ENCODE results near the gene TEKTIP1. TPM values are rescaled to one million over a fixed set of nuclear protein-coding genes. Genes with fewer than 3 reads are reported as not detected.

The TEKTIP1 gene
- total and polyA plus RNA-seq, 5 donors from 2014 or later, result 0.44 to 10.9 TPM; not detected in 3

GRCh38 chr19:3516675-3517207 is 22.2 kb upstream of the TEKTIP1 start:
- Mint-ChIP-seq H3K4me1 (peaks cover 0 to 56% (median 17%) of the 10 kb centered on the region in 4 donors), H3K36me3 (peaks cover 4% of the 10 kb centered on the region), H3K4me3 (peak overlapping the region in 2 of 4 donors; percentile 47 to 48), H3K9me3 (no peaks in the 10 kb centered on the region), H3K27ac (peak overlapping the region; percentile 31 to 63 (median 38)), H3K27me3 (no peaks in the 10 kb centered on the region)
- DNase-seq (peak in 2 of 3 donors; percentile 45 to 52), ATAC-seq (ENCODE audit: low read depth in 2 of 2) (peak in 1 of 2 donors; percentile 62)
- Histone ChIP-seq H3K36me3 (ENCODE audit: control insufficient read depth, insufficient read depth, low read length) (peaks cover 12% of the 10 kb centered on the region), H3K4me3 (ENCODE audit: low read depth, low read length) (no peak overlapping the region), H3K27me3 (ENCODE audit: control insufficient read depth, insufficient read depth, low read length) (no peaks in the 10 kb centered on the region), H3K27ac (ENCODE audit: insufficient read depth, low read length, poor library complexity, severe bottlenecking) (peak overlapping the region; percentile 14), H3K9me3 (ENCODE audit: control insufficient read depth in 2 of 2, low read length in 2 of 2) (no peaks in the 10 kb centered on the region), H3K4me1 (ENCODE audit: control insufficient read depth, insufficient read depth, low read length, poor library complexity, severe bottlenecking) (peaks cover 23% of the 10 kb centered on the region)

DNA sequence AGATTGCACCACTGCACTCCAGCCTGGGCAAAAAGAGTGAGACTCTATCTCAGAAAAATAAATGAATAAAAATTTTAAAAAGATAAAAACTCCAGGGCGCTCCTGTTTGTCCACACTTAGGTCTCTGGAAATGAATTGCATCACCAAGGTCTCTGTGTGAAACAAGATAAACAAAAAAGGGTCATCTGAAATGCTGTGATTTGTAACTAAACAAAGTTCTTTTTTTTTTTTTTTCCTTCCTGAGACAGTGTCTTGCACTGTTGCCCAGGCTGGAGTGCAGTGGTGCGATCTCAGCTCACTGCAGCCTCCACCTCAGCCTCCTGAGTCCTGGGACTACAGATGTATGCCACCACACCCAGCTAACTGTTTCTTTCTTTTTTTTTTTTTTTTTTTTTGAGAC is 21.3 kb upstream of the TEKTIP1 start:
- Histone ChIP-seq H3K36me3 (ENCODE audit: control insufficient read depth, insufficient read depth, low read length) (peaks cover 17% of the 10 kb centered on the region), H3K4me1 (ENCODE audit: control insufficient read depth, insufficient read depth, low read length, poor library complexity, severe bottlenecking) (peaks cover 23% of the 10 kb centered on the region), H3K9me3 (ENCODE audit: control insufficient read depth in 2 of 2, low read length in 2 of 2) (no peaks in the 10 kb centered on the region), H3K27ac (ENCODE audit: insufficient read depth, low read length, poor library complexity, severe bottlenecking) (peak overlapping the region; percentile 5), H3K27me3 (ENCODE audit: control insufficient read depth, insufficient read depth, low read length) (no peaks in the 10 kb centered on the region), H3K4me3 (ENCODE audit: low read depth, low read length) (no peak overlapping the region)
- Mint-ChIP-seq H3K27ac (peak overlapping the region in 1 of 3 donors; percentile 38), H3K27me3 (no peaks in the 10 kb centered on the region), H3K4me1 (peaks cover 0 to 49% (median 17%) of the 10 kb centered on the region in 4 donors), H3K36me3 (peaks cover 4% of the 10 kb centered on the region), H3K9me3 (no peaks in the 10 kb centered on the region), H3K4me3 (no peak overlapping the region)
- ATAC-seq (ENCODE audit: low read depth in 2 of 2), result no peak
- no peak for DNase-seq

- H3K4me1 ChIP-seq (ENCODE audit: control insufficient read depth, insufficient read depth, low read length, poor library complexity, severe bottlenecking), result peaks cover 23% of the 10 kb centered on the region
- peaks cover 4% of the 10 kb centered on the region for H3K36me3 Mint-ChIP-seq
- DNase-seq, result no peak
- no peak overlapping the region for H3K4me3 Mint-ChIP-seq
- H3K9me3 Mint-ChIP-seq, result no peaks in the 10 kb centered on the region
- no peak for ATAC-seq (ENCODE audit: low read depth in 2 of 2)
- no peak overlapping the region for H3K4me3 ChIP-seq (ENCODE audit: low read depth, low read length)
- H3K27me3 Mint-ChIP-seq, result no peaks in the 10 kb centered on the region
- peaks cover 0 to 49% (median 17%) of the 10 kb centered on the region in 4 donors for H3K4me1 Mint-ChIP-seq
- peak overlapping the region in 2 of 3 donors; percentile 36 to 41 for H3K27ac Mint-ChIP-seq
- no peaks in the 10 kb centered on the region for H3K27me3 ChIP-seq (ENCODE audit: control insufficient read depth, insufficient read depth, low read length)
- no peaks in the 10 kb centered on the region for H3K9me3 ChIP-seq (ENCODE audit: control insufficient read depth in 2 of 2, low read length in 2 of 2)
- H3K36me3 ChIP-seq (ENCODE audit: control insufficient read depth, insufficient read depth, low read length), result peaks cover 20% of the 10 kb centered on the region
- H3K27ac ChIP-seq (ENCODE audit: insufficient read depth, low read length, poor library complexity, severe bottlenecking), result peak overlapping the region; percentile 24
Observed at GRCh38 chr19:3518255-3518654, 20.7 kb upstream of the TEKTIP1 start.

GRCh38 chr19:3518659-3519058 is 20.3 kb upstream of the TEKTIP1 start:
- no peaks in the 10 kb centered on the region for H3K27me3 Mint-ChIP-seq
- H3K9me3 Mint-ChIP-seq, result no peaks in the 10 kb centered on the region
- peaks cover 4% of the 10 kb centered on the region for H3K36me3 Mint-ChIP-seq
- Histone ChIP-seq H3K27ac (ENCODE audit: insufficient read depth, low read length, poor library complexity, severe bottlenecking) (no peak overlapping the region), H3K9me3 (ENCODE audit: control insufficient read depth in 2 of 2, low read length in 2 of 2) (no peaks in the 10 kb centered on the region), H3K4me1 (ENCODE audit: control insufficient read depth, insufficient read depth, low read length, poor library complexity, severe bottlenecking) (peaks cover 23% of the 10 kb centered on the region), H3K4me3 (ENCODE audit: low read depth, low read length) (no peak overlapping the region), H3K27me3 (ENCODE audit: control insufficient read depth, insufficient read depth, low read length) (no peaks in the 10 kb centered on the region), H3K36me3 (ENCODE audit: control insufficient read depth, insufficient read depth, low read length) (peaks cover 24% of the 10 kb centered on the region)
- no peak overlapping the region for H3K4me3 Mint-ChIP-seq
- DNase-seq (no peak), ATAC-seq (ENCODE audit: low read depth in 2 of 2) (no peak)
- H3K27ac Mint-ChIP-seq, result peak overlapping the region in 2 of 3 donors; percentile 36 to 41
- peaks cover 0 to 46% (median 17%) of the 10 kb centered on the region in 4 donors for H3K4me1 Mint-ChIP-seq

- Mint-ChIP-seq H3K36me3 (peaks cover 4% of the 10 kb centered on the region), H3K4me3 (no peak overlapping the region), H3K9me3 (no peaks in the 10 kb centered on the region), H3K4me1 (peaks cover 0 to 44% (median 17%) of the 10 kb centered on the region in 4 donors), H3K27ac (no peak overlapping the region), H3K27me3 (no peaks in the 10 kb centered on the region)
- H3K27ac ChIP-seq (ENCODE audit: insufficient read depth, low read length, poor library complexity, severe bottlenecking), result no peak overlapping the region
- H3K4me3 ChIP-seq (ENCODE audit: low read depth, low read length), result no peak overlapping the region
- DNase-seq (no peak), ATAC-seq (ENCODE audit: low read depth in 2 of 2) (no peak)
- H3K36me3 ChIP-seq (ENCODE audit: control insufficient read depth, insufficient read depth, low read length), result peaks cover 28% of the 10 kb centered on the region
- H3K9me3 ChIP-seq (ENCODE audit: control insufficient read depth in 2 of 2, low read length in 2 of 2), result no peaks in the 10 kb centered on the region
- no peaks in the 10 kb centered on the region for H3K27me3 ChIP-seq (ENCODE audit: control insufficient read depth, insufficient read depth, low read length)
- peaks cover 23% of the 10 kb centered on the region for H3K4me1 ChIP-seq (ENCODE audit: control insufficient read depth, insufficient read depth, low read length, poor library complexity, severe bottlenecking)
Observed at GRCh38 chr19:3519126-3519525, 19.8 kb upstream of the TEKTIP1 start.

DNA sequence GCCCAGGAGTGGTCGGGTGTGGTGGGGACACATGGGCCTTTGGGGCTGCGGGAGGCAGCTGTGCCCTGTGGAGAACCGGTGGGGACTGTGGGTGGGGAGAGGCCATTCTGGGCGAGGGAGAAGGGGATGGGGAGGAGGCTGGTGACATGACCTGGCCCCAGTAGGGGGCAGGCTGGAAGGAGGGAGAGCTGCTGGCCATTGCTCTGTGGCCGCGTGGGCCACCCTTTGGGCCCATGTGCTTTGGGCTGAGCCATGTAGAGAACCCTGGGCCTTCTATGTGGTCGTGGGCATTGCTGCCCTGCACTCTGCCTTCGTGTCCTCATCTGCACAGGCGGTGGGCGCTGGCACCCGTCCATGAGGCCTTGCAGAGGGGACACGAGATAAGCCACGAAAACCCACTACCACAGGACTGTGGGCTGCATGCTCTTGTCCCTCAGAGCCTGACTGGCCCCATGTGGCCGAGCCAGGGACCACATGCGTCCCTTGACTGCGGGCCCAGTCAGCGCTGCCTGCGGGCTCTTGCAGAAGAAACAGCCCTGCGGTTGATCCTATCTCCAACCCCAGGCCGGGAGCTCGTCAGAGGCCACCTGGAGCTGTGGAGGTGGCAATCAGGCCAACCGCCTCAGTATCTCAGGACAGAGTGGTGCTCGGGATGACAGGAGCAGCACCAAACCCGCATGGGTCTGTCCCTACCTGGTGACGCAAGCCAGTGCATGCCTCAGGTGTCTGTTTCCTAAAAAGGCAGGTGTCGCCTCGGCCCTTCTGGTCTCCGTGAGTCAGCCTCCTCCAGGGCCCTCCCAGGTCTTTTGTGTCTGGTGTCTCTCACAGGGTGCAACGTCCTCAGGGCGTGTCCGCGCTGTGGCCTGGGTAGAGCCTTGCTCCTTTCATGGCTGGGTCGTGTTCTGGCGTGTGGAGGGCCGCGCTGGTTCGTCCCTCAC is 18.5 kb upstream of the TEKTIP1 start:
- ATAC-seq (ENCODE audit: low read depth in 2 of 2) (no peak), DNase-seq (no peak)
- H3K4me3 Mint-ChIP-seq, result no peak overlapping the region
- H3K27ac Mint-ChIP-seq, result peak overlapping the region in 1 of 3 donors; percentile 55
- no peaks in the 10 kb centered on the region for H3K9me3 Mint-ChIP-seq
- no peaks in the 10 kb centered on the region for H3K27me3 Mint-ChIP-seq
- Histone ChIP-seq H3K36me3 (ENCODE audit: control insufficient read depth, insufficient read depth, low read length) (peaks cover 39% of the 10 kb centered on the region), H3K27ac (ENCODE audit: insufficient read depth, low read length, poor library complexity, severe bottlenecking) (no peak overlapping the region), H3K9me3 (ENCODE audit: control insufficient read depth in 2 of 2, low read length in 2 of 2) (no peaks in the 10 kb centered on the region), H3K4me3 (ENCODE audit: low read depth, low read length) (no peak overlapping the region), H3K4me1 (ENCODE audit: control insufficient read depth, insufficient read depth, low read length, poor library complexity, severe bottlenecking) (peaks cover 17% of the 10 kb centered on the region), H3K27me3 (ENCODE audit: control insufficient read depth, insufficient read depth, low read length) (no peaks in the 10 kb centered on the region)
- peaks cover 4% of the 10 kb centered on the region for H3K36me3 Mint-ChIP-seq
- peaks cover 0 to 33% (median 9%) of the 10 kb centered on the region in 4 donors for H3K4me1 Mint-ChIP-seq

GRCh38 chr19:3521104-3521445 is 17.9 kb upstream of the TEKTIP1 start:
- H3K27ac Mint-ChIP-seq, result no peak overlapping the region
- H3K4me1 Mint-ChIP-seq, result peaks cover 0 to 27% (median 9%) of the 10 kb centered on the region in 4 donors
- peaks cover 39% of the 10 kb centered on the region for H3K36me3 ChIP-seq (ENCODE audit: control insufficient read depth, insufficient read depth, low read length)
- no peaks in the 10 kb centered on the region for H3K27me3 ChIP-seq (ENCODE audit: control insufficient read depth, insufficient read depth, low read length)
- H3K4me1 ChIP-seq (ENCODE audit: control insufficient read depth, insufficient read depth, low read length, poor library complexity, severe bottlenecking), result peaks cover 13% of the 10 kb centered on the region
- no peaks in the 10 kb centered on the region for H3K27me3 Mint-ChIP-seq
- no peak overlapping the region for H3K27ac ChIP-seq (ENCODE audit: insufficient read depth, low read length, poor library complexity, severe bottlenecking)
- no peak overlapping the region for H3K4me3 ChIP-seq (ENCODE audit: low read depth, low read length)
- H3K9me3 Mint-ChIP-seq, result no peaks in the 10 kb centered on the region
- peaks cover 4% of the 10 kb centered on the region for H3K36me3 Mint-ChIP-seq
- no peak for DNase-seq
- ATAC-seq (ENCODE audit: low read depth in 2 of 2), result no peak
- H3K4me3 Mint-ChIP-seq, result no peak overlapping the region
- no peaks in the 10 kb centered on the region for H3K9me3 ChIP-seq (ENCODE audit: control insufficient read depth in 2 of 2, low read length in 2 of 2)
